ENCODE data around the gene COX7A2.

COX7A2 gene

DNA sequence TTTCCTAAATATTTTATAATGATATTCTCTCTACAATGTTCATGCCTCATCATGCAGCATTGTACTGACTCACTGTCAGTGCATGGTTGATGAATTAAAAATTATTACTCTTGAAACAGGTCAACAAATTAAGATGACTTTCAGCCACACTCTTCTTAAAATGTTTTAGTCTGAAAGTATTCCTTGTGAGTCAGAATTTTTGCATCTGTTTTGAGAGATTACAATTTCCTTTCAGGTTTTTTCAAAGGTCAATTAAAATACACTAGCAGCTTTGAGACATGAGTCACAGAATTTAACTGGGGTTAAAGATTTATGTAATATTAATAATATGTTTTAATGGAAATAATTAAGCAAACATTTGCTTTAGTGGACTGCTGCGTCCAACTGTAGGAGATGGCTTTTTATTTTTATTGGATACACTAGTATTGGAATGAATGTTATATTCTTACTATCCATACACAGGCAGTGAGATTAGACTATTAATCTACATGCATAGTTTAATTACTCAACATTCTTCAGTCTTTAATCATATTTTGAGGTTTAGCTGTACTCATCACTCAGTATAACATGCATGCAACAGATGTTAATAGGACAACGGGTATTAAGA lies 47.4 kb downstream of the COX7A2 start:
- DNase-seq = no peak

DNA sequence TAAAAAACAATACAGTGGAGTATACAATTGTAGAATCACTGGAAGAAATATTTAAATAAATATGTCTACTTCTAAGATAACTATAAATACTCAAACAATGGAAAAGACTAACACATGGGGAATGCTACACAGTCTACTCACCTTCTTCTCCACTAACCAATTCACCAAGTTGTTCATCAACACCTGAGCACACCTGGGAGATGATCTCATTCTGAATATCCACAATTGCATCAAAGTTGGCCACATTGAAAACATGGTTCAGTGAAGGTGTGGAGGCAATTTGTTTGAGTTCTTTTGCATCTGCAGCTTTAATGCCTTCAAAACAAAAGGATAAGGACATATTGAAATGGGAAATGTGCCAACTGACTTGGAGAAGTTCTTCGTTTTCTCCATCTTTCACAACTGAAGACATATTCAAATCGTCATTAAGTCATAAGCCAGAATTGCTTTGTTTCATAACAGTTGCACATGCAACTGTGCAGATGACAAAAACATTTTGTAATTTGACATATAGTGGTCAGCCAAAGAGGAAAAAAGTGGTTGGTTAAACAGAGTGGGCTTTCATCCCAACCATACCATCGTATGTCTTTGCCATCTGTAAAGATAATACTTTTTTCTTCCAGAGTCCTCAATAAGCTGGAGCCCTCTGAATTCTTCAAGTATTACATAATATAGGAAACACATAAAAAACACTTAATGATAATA lies 55.2 kb downstream of the COX7A2 start:
- DNase-seq = no peak
